HEK293 (cell line): ENCODE measurements around the gene ACOT7.

ENCODE experiments used
- BCL11A ChIP-seq: fragments of 450-650 bp; formaldehyde crosslinking; IDR thresholded peaks from 2 replicates; pipeline ENCODE4 v1.5.1; 2016; ENCODE audit warnings: low read depth, missing biosample characterization, missing genetic modification characterization
- FEZF1 ChIP-seq: fragments of 450-650 bp; formaldehyde crosslinking; IDR thresholded peaks from 2 replicates; pipeline ENCODE4 v1.5.1; 2016; ENCODE audit warnings: missing biosample characterization, missing genetic modification characterization
- KLF1 ChIP-seq: fragments of 450-650 bp; formaldehyde crosslinking; IDR thresholded peaks from 2 replicates; pipeline ENCODE4 v1.5.1; 2016; ENCODE audit warnings: missing biosample characterization, missing genetic modification characterization
- KLF17 ChIP-seq: fragments of 450-650 bp; formaldehyde crosslinking; IDR thresholded peaks from 2 replicates; pipeline ENCODE4 v1.5.1; 2016; ENCODE audit warnings: missing biosample characterization, missing genetic modification characterization
- PATZ1 ChIP-seq: fragments of 450-650 bp; formaldehyde crosslinking; IDR thresholded peaks from 2 replicates; pipeline ENCODE4 v1.5.1; 2016; ENCODE audit warnings: missing biosample characterization, missing genetic modification characterization
- PRDM1 ChIP-seq: fragments of 450-650 bp; formaldehyde crosslinking; IDR thresholded peaks from 2 replicates; pipeline ENCODE4; 2016; ENCODE audit warnings: missing biosample characterization, missing genetic modification characterization
- PRDM4 ChIP-seq: fragments of 450-650 bp; formaldehyde crosslinking; IDR thresholded peaks from 2 replicates; pipeline ENCODE4 v1.5.1; 2017; ENCODE audit warnings: missing biosample characterization, missing genetic modification characterization
- SCRT2 ChIP-seq: fragments of 450-650 bp; formaldehyde crosslinking; IDR thresholded peaks from 2 replicates; pipeline ENCODE4 v1.5.1; 2016; ENCODE audit warnings: missing biosample characterization, missing genetic modification characterization
- ZBTB6 ChIP-seq: fragments of 450-650 bp; formaldehyde crosslinking; IDR thresholded peaks from 2 replicates; pipeline ENCODE4 v1.5.1; 2017; ENCODE audit warnings: missing biosample characterization, missing genetic modification characterization
- ZBTB8A ChIP-seq: fragments of 450-650 bp; formaldehyde crosslinking; IDR thresholded peaks from 2 replicates; pipeline ENCODE4 v1.5.1; 2016; ENCODE audit warnings: missing biosample characterization, missing genetic modification characterization
- ZEB2 ChIP-seq: fragments of 450-650 bp; formaldehyde crosslinking; IDR thresholded peaks from 2 replicates; pipeline ENCODE4 v1.5.1; 2016; ENCODE audit warnings: missing biosample characterization, missing genetic modification characterization
- ZFHX2 ChIP-seq: fragments of 450-650 bp; formaldehyde crosslinking; conservative IDR thresholded peaks from 2 replicates; pipeline ENCODE4 v1.5.1; 2016; ENCODE audit warnings: missing biosample characterization, missing genetic modification characterization
- ZFP69B ChIP-seq: fragments of 450-650 bp; formaldehyde crosslinking; IDR thresholded peaks from 2 replicates; pipeline ENCODE4 v1.5.1; 2016; ENCODE audit warnings: missing biosample characterization, missing genetic modification characterization
- ZIC2 ChIP-seq: fragments of 450-650 bp; formaldehyde crosslinking; IDR thresholded peaks from 2 replicates; pipeline ENCODE4 v1.5.1; 2016; ENCODE audit warnings: missing biosample characterization, missing genetic modification characterization
- ZNF157 ChIP-seq: fragments of 450-650 bp; formaldehyde crosslinking; IDR thresholded peaks from 2 replicates; pipeline ENCODE4 v1.5.1; 2016; ENCODE audit warnings: missing biosample characterization, missing genetic modification characterization
- ZNF175 ChIP-seq: fragments of 450-650 bp; formaldehyde crosslinking; IDR thresholded peaks from 2 replicates; pipeline ENCODE4 v1.5.1; 2016; ENCODE audit warnings: missing biosample characterization, missing genetic modification characterization
- ZNF354C ChIP-seq: fragments of 450-650 bp; formaldehyde crosslinking; IDR thresholded peaks from 2 replicates; pipeline ENCODE4 v1.5.1; 2016; ENCODE audit warnings: missing biosample characterization, missing genetic modification characterization, low read depth, borderline replicate concordance
- ZNF398 ChIP-seq: fragments of 450-650 bp; formaldehyde crosslinking; IDR thresholded peaks from 2 replicates; pipeline ENCODE4 v1.5.1; 2017; ENCODE audit warnings: missing biosample characterization, missing genetic modification characterization
- ZNF426 ChIP-seq: fragments of 450-650 bp; formaldehyde crosslinking; IDR thresholded peaks from 2 replicates; pipeline ENCODE4 v1.5.1; 2017; ENCODE audit warnings: missing biosample characterization, missing genetic modification characterization, mild to moderate bottlenecking, inconsistent platforms, moderate library complexity
- ZNF433 ChIP-seq: fragments of 450-650 bp; formaldehyde crosslinking; IDR thresholded peaks from 2 replicates; pipeline ENCODE4 v1.5.1; 2016; ENCODE audit warnings: missing biosample characterization, missing genetic modification characterization, low read depth
- ZNF501 ChIP-seq: fragments of 450-650 bp; formaldehyde crosslinking; IDR thresholded peaks from 2 replicates; pipeline ENCODE4 v1.5.1; 2016; ENCODE audit warnings: missing biosample characterization, missing genetic modification characterization
- ZNF580 ChIP-seq: fragments of 450-650 bp; formaldehyde crosslinking; IDR thresholded peaks from 2 replicates; pipeline ENCODE4 v1.5.1; 2016; ENCODE audit warnings: missing biosample characterization, missing genetic modification characterization
- ZNF585B ChIP-seq: fragments of 450-650 bp; formaldehyde crosslinking; IDR thresholded peaks from 2 replicates; pipeline ENCODE4 v1.5.1; 2016; ENCODE audit warnings: missing biosample characterization, missing genetic modification characterization
- ZNF660 ChIP-seq: fragments of 450-650 bp; IDR thresholded peaks from 2 replicates; pipeline ENCODE4 v1.5.1; 2018; ENCODE audit warnings: missing biosample characterization, mild to moderate bottlenecking, missing genetic modification characterization
- ZNF670 ChIP-seq: fragments of 450-650 bp; formaldehyde crosslinking; IDR thresholded peaks from 2 replicates; pipeline ENCODE4 v1.5.1; 2016; ENCODE audit warnings: missing biosample characterization, missing genetic modification characterization, low read depth

Gene ACOT7

GRCh38 chr1:6427441-6428390 is 34.1 kb upstream of the ACOT7 start (continued):
- TF ChIP-seq PATZ1 (tag by site-specific recombination) (peak; percentile 71), ZFHX2 (tag by site-specific recombination) (peak; percentile 85), ZNF670 (tag by site-specific recombination) (no peak), ZBTB6 (no peak), ZNF660 (tag by site-specific recombination) (no peak), ZNF398 (tag by site-specific recombination) (no peak), ZIC2 (tag by site-specific recombination) (peak; percentile 77), ZFP69B (tag by site-specific recombination) (0 out of 2 replicates have a peak, but pooled peaks have one; percentile 31), ZNF157 (tag by site-specific recombination) (no peak), ZNF501 (no peak), ZNF354C (tag by site-specific recombination) (no peak), BCL11A (tag by site-specific recombination) (no peak), PRDM1 (tag by site-specific recombination) (no peak), FEZF1 (no peak), ZEB2 (tag by site-specific recombination) (no peak), ZNF175 (tag by site-specific recombination) (no peak), ZBTB8A (tag by site-specific recombination) (peak; percentile 60; the same call in 1 of the 2 replicates), SCRT2 (peak; percentile 78), ZNF580 (tag by site-specific recombination) (no peak), ZNF585B (tag by site-specific recombination) (no peak), PRDM4 (tag by site-specific recombination) (no peak), ZNF426 (tag by site-specific recombination) (no peak), ZNF433 (tag by site-specific recombination) (no peak), KLF17 (tag by site-specific recombination) (peak; percentile 91), KLF1 (peak; percentile 24)
- TF ChIP-seq, all 188 proteins: peak for 16
